IPS DF 19.7 (cell line): ENCODE results near the gene TTC12.

Experiments
- DNase-seq: peaks from one replicate; pipeline ENCODE4 v3.0.0-alpha.2; 2013; ENCODE audit warnings: low read depth, low spot score

The TTC12 gene

GRCh38 chr11:113373981-113374560 lies 59.7 kb downstream of the TTC12 start:
- no peak for DNase-seq

- DNase-seq = no peak
Observed at GRCh38 chr11:113375402-113375801, 61.0 kb downstream of the TTC12 start.

GRCh38 chr11:113376156-113376555 lies 61.8 kb downstream of the TTC12 start:
- no peak for DNase-seq

DNA sequence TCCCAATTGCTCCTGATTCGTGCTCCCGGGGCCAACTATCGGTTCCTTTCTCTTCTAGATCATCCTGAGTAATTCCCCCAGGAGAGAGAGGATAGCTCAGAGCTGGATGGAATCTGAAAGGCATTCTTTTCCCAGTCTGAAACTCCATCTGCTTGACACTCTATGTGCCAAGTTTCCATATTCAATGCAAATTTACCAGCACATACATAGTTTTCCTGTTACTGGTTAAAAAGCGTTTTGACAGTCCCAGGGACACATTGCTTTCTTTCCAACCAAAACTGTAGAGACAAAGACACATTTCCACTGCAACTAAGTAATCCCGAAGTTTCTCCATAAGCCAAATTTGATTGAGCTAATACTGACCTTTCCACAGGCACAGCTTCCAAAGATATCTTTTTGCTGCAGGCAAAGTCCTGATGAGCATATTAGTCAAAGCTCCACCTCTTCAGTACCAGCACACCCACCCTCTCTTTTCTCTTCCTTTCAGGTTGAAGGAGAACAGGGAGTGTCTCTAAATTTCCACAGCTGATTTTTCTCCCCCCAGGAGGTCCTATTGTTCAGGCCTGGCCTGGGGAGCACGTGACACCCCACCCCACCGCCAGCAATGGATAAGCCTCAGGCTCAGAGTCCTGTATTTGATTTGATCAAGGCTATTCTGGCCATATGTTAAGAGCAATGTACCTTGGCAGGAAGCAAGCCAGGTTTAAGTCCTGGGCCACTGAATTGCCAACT lies 63.5 kb downstream of the TTC12 start:
- no peak for DNase-seq

DNA sequence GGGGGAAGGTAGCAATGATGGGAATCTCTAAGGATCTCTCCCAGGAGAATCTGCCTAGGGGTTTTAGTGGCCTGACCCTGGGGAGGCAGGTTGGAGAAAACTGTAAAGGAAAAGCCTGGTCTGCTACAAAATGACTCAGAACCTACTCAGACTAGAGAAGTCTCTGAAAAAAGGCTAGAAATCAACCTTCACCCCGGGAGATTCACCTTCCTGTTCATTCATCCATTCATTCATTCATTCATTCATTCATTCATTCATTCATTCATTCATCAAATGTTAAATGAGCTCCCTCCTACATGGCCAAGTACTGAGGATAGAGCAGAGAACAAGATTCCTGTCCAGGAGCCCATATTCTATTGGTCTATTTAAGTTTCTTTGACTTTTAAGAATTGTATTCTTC lies 64.3 kb downstream of the TTC12 start:
- DNase-seq = no peak

GRCh38 chr11:113382121-113382520 lies 67.7 kb downstream of the TTC12 start:
- no peak for DNase-seq

DNA sequence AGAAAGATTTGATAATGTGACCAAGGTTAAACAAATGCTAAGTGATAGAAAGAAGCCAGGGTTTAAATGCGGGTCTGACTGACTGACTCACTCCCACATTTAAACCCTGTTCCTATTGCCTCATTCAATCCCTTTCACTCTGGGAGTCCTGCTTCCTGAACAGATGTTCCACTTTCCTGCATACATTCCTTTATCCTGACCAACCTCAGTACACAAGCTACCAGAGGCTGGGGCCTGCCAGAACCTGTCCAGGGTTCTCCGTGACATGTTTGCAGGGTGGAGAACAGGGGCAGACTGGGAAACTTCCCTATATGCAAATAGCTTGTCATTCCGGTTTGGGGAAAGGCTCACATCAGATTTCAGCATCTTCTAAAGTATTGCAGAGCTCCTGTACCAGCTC lies 70.2 kb downstream of the TTC12 start:
- no peak for DNase-seq

- DNase-seq = no peak
Observed at GRCh38 chr11:113385749-113386148, 71.4 kb downstream of the TTC12 start.

DNA sequence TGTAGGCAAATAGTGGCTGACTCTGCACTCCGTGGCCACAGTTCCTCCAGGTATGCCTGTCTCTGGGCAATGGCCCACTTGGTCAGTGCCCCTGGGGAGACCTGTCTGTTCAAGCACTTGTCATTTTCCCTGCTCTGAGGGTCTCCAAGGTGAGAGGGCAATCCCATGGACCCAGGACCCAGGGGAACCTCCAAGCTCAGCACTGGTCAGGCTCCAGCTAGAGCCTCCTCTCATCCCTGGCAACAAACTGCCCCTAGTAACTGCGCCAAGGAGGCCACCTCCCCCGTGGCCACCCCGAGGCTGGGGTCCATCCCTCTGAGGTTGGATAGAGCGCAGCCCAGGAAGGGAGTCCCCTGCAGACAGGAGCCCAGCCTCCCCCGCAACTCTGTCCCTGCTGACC lies 72.5 kb downstream of the TTC12 start:
- DNase-seq = no peak

DNA sequence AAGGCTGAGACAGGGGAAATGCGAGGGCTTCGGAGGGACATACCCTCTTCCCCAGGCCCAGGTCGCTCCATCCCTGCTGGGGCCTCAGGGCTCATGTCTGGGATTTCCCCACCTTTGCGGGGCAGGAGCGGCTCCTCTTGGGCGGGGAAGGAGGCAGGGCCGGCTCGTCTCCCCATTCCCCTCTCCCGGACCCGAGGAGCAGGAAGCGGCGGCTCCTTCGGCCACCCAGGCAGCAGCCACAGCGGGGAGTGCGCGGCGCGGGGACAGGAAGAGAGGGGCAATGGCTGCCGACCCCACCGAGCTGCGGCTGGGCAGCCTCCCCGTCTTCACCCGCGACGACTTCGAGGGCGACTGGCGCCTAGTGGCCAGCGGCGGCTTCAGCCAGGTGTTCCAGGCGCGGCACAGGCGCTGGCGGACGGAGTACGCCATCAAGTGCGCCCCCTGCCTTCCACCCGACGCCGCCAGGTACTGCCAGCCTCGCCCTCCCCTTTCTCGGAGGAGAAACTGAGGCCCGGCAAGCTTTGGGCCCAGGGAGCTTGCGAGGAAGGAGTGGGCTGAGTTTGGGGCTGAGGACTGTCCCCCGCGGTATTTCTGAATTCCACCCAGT lies 73.3 kb downstream of the TTC12 start, which contains the start of gene ANKK1:
Gene ANKK1, plus strand, starts transcription at position 175 of the 607 bp plus-strand sequence. Its CDS starts 106 bp downstream, at position 281.
- no peak for DNase-seq

GRCh38 chr11:113389272-113389671 lies 74.9 kb downstream of the TTC12 start:
- DNase-seq = no peak

- no peak for DNase-seq
Observed at GRCh38 chr11:113392236-113392921, 78.0 kb downstream of the TTC12 start.

DNA sequence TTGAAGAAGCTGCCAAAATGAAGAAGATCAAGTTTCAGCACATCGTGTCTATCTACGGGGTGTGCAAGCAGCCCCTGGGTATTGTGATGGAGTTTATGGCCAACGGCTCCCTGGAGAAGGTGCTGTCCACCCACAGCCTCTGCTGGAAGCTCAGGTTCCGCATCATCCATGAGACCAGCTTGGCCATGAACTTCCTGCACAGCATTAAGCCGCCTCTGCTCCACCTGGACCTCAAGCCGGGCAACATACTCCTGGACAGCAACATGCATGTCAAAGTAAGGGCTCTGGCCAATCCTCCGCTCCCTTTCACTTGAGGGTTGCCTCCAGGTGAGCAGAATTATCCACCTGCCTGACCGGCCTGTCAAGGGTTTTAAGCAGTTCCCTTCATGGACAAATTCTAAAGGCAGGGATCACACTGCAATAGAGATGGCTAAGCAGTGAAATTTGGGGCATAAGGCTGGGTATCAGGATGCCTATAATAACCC lies 79.2 kb downstream of the TTC12 start:
- DNase-seq = no peak

GRCh38 chr11:113394919-113395318 lies 80.5 kb downstream of the TTC12 start:
- DNase-seq = no peak

DNA sequence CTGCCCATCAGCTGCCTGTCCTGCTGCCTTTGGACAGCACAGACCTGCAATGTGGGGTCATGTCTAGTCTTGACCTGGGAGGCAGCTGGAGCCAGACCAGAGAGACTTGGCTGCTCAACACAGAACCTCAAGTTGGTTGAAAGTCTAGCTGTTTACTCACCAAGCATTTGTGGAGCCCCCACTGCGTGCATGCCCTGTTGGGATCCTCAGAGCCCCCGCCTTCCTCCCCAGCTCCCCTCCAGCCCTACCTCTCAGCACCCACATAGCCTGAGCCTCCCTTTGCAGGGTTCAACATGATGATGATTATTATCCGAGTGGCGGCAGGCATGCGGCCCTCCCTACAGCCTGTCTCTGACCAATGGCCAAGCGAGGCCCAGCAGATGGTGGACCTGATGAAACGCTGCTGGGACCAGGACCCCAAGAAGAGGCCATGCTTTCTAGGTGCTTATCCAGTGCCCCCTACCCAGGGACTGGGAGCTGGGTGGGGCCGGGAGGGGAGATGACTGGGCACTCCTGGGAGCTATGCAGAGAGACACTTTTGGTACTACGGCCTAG lies 81.5 kb downstream of the TTC12 start:
- no peak for DNase-seq

- no peak for DNase-seq
Observed at GRCh38 chr11:113396690-113397089, 82.3 kb downstream of the TTC12 start.

DNA sequence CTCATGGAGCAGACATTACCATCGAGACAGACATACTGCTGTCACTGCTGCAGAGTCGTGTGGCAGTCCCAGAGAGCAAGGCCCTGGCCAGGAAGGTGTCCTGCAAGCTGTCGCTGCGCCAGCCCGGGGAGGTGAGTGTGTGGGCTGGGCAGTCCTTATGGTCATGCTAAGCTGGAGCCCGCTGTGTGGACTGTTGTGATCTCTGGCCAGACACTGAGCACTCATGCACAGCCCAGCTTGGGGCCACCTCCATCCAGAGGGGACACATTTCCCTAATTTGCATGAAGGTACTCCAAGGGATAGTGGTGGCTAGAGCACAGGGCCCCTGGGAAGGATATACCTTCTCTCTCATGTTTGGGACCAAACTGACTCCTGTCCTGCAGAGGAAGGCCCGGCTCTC lies 82.8 kb downstream of the TTC12 start:
- DNase-seq = no peak

GRCh38 chr11:113397821-113398220 lies 83.4 kb downstream of the TTC12 start:
- DNase-seq = no peak

- DNase-seq = no peak
Observed at GRCh38 chr11:113398669-113399430, 84.5 kb downstream of the TTC12 start.

DNA sequence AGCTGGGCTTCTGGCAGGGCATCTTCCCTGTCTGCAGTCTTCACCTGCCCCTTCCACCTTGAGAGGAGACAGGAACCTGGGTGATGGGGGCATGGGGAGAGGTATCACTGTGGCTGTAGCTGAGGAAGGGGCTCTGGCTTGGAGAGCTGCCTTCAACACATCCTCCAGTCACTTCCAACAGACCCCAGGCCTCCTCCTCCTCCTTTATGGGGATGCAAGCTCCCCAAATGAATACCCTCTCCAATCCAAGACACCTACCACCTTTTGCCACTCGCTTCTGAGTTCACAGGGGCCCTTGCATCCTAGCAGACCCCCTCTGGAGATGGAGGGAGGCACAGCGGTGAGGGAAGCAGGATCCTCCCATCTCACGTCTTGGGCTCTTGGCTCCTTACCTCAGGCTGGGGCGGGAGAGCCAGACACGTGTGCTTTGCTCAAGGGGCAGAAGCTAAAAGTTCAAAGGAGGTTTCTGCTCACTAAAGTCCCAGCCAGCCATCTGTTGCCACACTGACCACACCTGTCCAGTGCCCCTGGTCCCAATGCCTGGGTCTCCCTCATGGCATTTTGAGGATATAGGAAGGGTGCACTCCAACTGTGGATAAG lies 86.3 kb downstream of the TTC12 start:
- DNase-seq = no peak

DNA sequence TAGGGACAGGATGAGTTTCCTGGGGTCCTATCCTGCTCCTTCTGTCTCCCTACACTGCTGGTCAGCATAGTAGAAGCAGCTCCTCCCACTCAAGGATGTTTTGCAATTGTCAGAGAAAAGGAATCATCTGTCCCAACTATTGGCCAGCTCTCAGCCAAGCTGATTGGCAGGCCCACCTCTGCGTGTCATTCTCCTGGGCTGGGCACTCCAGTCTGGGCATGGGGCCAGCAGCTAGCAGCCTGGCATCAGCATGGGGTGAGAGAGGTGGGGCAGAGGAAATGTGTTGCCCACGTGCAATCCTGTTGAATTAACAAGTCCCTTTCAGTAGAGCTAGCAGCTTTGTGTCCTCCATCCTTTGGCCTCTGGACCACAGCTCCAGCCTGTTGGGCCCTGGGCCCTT lies 87.3 kb downstream of the TTC12 start:
- DNase-seq = no peak
